Fibroblast of lung (primary cell): ENCODE measurements around the gene PPM1E. TPM values are rescaled to one million over a fixed set of nuclear protein-coding genes. Genes with fewer than 3 reads are reported as not detected.
"Not testable (repeated sequence)": the region's sequence is repeated elsewhere in the genome, so short reads cannot be mapped to it uniquely, and the experiment has no call there.

Source experiments
- DNase-seq, 2 donors: peaks; one replicate each; pipeline versions ENCODE4 v3.0.0 to v3.0.0-alpha.2; 2010; ENCODE audit warnings: low read depth in 2 of 2
- H2AFZ ChIP-seq: 2 replicates; pipeline ENCODE4 v1.5.1; 2012; ENCODE audit warnings: low read length, control low read depth, inconsistent platforms
- H3K27ac ChIP-seq: 2 replicates; pipeline ENCODE4 v1.5.1; 2011; ENCODE audit warnings: low read length, control low read depth; ENCODE audit not compliant: insufficient read depth
- H3K27me3 ChIP-seq: 2 replicates; pipeline ENCODE4 v1.5.1; 2011; ENCODE audit warnings: mild to moderate bottlenecking, low read length; ENCODE audit not compliant: control insufficient read depth, insufficient read depth
- H3K36me3 ChIP-seq: 2 replicates; pipeline ENCODE4 v1.5.1; 2011; ENCODE audit warnings: low read length; ENCODE audit not compliant: control insufficient read depth, insufficient read depth
- H3K4me1 ChIP-seq: 2 replicates; pipeline ENCODE4 v1.5.1; 2011; ENCODE audit warnings: low read length; ENCODE audit not compliant: control insufficient read depth, insufficient read depth; ENCODE audit errors: extremely low read depth
- H3K4me2 ChIP-seq: 2 replicates; pipeline ENCODE4 v1.5.1; 2011; ENCODE audit warnings: low read length, control low read depth; ENCODE audit not compliant: insufficient read depth; ENCODE audit errors: extremely low read depth
- H3K4me3 ChIP-seq, 4 experiments: fragments of 200-600 bp in 1 of 4; sonication (generic) in 1 of 4; replicated peaks in 1 of 4; 2 replicates each; pipeline ENCODE4 v1.5.1; 2011 to 2016; ENCODE audit warnings: low read length in 4 of 4, low read depth in 3 of 4, mild to moderate bottlenecking in 3 of 4, control low read depth in 2 of 4, inconsistent platforms in 1 of 4, mixed read lengths in 1 of 4; ENCODE audit not compliant: insufficient read depth in 1 of 4; ENCODE audit errors: control extremely low read depth in 1 of 4
- H3K79me2 ChIP-seq: 2 replicates; pipeline ENCODE4 v1.5.1; 2012; ENCODE audit warnings: mild to moderate bottlenecking, low read length, inconsistent platforms; ENCODE audit not compliant: control insufficient read depth, insufficient read depth
- H3K9ac ChIP-seq: 2 replicates; pipeline ENCODE4 v1.5.1; 2011; ENCODE audit warnings: mild to moderate bottlenecking, low read length, control low read depth; ENCODE audit not compliant: insufficient read depth
- H3K9me3 ChIP-seq: 2 replicates; pipeline ENCODE4 v1.5.1; 2012; ENCODE audit warnings: low read depth, low read length; ENCODE audit not compliant: control insufficient read depth, insufficient read depth
- H4K20me1 ChIP-seq: 2 replicates; pipeline ENCODE4 v1.5.1; 2011; ENCODE audit warnings: low read length; ENCODE audit not compliant: control insufficient read depth, insufficient read depth; ENCODE audit errors: extremely low read depth
- EZH2 ChIP-seq: IDR thresholded peaks from 2 replicates; pipeline ENCODE4 v1.5.1; 2012; ENCODE audit warnings: low read length, control low read depth, mild to moderate bottlenecking; ENCODE audit errors: missing control alignments
- polyA plus RNA-seq, 2 donors: library from polyadenylated mRNA; depleted of rRNA in 1 of 2; stranded (reverse) in 1 of 2; unstranded in 1 of 2; fragments of >200 nt; gene quantifications; 2 replicates each; pipeline ENCODE4 v1.2.1, GENCODE V29; 2011 to 2012; ENCODE audit warnings: missing spikeins in 1 of 2
- total RNA-seq: library from RNA; depleted of rRNA; stranded (reverse); fragments of >200 nt; gene quantifications from 2 replicates; pipeline ENCODE4 v1.2.1, GENCODE V29; 2014
- TF ChIP-seq, protein P1 (sequence below), 2 donors: IDR thresholded peaks in 1 of 2; conservative IDR thresholded peaks in 1 of 2; 1 replicate in 1 of 2; 2 replicates in 1 of 2; pipeline ENCODE4 v1.5.1; 2011 to 2012; ENCODE audit warnings: low read length in 2 of 2, control low read depth in 1 of 2, inconsistent platforms in 1 of 2, low read depth in 1 of 2, mild to moderate bottlenecking in 1 of 2

The PPM1E gene
- total and polyA plus RNA-seq, 2 donors (not counting 1 experiment from before 2014, with no cell fraction given), result 0.02 to 0.50 TPM

DNA sequence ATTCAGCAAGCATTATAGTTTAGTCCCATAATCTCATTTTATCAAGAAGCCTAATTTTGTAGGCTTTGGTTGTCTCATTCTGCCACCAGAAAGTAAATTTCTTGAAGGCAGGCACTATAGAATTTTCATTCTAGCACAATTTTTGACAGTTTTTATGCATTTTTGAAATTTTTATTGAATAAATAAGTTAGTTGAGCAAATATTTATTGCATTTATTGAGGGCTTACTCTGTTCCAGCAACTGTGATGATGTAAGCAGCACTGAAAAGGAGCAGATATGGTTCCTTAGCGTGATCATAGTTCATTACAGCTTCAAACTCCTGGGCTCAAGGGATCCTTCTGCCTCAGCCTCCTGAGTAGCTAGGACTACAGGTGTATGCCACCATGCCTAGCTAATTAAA is 34.2 kb downstream of the PPM1E start:
- Histone ChIP-seq H3K27ac (no peak overlapping the region), H3K4me3 (no peak overlapping the region), H3K9me3 (no peaks in the 10 kb centered on the region), H3K4me2 (no peak overlapping the region), H3K36me3 (no peaks in the 10 kb centered on the region), H3K4me1 (no peaks in the 10 kb centered on the region), H3K9ac (no peak overlapping the region), H4K20me1 (no peaks in the 10 kb centered on the region), H2AFZ (no peak overlapping the region), H3K79me2 (no peaks in the 10 kb centered on the region), H3K27me3 (no peaks in the 10 kb centered on the region)
- DNase-seq, result no peak
- TF ChIP-seq EZH2, result no peak
- TF ChIP-seq, protein P1, sequence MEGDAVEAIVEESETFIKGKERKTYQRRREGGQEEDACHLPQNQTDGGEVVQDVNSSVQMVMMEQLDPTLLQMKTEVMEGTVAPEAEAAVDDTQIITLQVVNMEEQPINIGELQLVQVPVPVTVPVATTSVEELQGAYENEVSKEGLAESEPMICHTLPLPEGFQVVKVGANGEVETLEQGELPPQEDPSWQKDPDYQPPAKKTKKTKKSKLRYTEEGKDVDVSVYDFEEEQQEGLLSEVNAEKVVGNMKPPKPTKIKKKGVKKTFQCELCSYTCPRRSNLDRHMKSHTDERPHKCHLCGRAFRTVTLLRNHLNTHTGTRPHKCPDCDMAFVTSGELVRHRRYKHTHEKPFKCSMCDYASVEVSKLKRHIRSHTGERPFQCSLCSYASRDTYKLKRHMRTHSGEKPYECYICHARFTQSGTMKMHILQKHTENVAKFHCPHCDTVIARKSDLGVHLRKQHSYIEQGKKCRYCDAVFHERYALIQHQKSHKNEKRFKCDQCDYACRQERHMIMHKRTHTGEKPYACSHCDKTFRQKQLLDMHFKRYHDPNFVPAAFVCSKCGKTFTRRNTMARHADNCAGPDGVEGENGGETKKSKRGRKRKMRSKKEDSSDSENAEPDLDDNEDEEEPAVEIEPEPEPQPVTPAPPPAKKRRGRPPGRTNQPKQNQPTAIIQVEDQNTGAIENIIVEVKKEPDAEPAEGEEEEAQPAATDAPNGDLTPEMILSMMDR (conservative IDR thresholded peaks at IDR 0.05 in 1 of 2, IDR thresholded peaks at IDR 0.05 in 1 of 2; ENCODE audit: low read depth in 1 of 2, low read length in 2 of 2), result no peak

DNA sequence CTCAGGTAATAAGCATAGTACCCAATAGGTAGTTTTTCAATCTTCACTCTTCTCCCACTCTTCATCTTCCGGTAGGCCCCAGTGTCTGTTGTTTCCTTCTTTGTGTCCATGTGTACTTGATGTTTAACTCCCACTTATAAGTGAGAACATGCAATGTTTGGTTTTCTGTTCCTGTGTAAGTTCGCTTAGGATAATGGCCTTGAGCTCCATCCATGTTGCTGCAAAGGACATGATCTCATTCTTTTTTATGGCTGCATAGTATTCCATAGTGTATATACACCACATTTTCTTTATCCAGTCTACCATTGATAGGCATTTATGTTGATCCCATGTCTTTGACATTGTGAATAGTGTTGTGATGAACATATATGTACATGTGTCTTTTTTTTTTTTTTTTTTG is 38.9 kb downstream of the PPM1E start:
- not testable (repeated sequence) for DNase-seq, H3K79me2 ChIP-seq, H3K4me2 ChIP-seq, H3K27me3 ChIP-seq, H3K27ac ChIP-seq, H2AFZ ChIP-seq, H3K36me3 ChIP-seq, H3K4me3 ChIP-seq, H4K20me1 ChIP-seq, H3K9ac ChIP-seq, H3K4me1 ChIP-seq, H3K9me3 ChIP-seq

DNA sequence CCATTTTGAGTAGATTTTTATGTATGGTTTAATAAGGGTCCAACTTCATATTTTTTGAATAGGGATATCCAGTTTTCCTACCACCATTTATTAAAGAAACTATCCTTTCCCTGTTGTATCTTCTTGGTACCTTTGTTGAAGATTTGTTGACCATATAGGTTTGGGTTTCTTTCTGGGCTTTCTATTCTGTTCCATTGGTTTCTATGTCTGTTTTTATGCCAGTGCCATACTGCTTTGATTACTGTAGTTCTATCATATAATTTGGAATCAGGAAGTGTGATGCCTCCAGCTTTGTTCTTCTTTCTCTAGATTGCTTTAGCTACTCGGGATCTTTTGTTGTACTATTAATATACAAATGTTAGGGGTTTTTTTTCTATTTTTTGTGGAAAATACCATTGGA is 46.5 kb downstream of the PPM1E start:
- H2AFZ ChIP-seq, result no peak overlapping the region
- no peak overlapping the region for H3K9ac ChIP-seq
- no peaks in the 10 kb centered on the region for H3K4me1 ChIP-seq
- H3K36me3 ChIP-seq, result no peaks in the 10 kb centered on the region
- no peak for DNase-seq
- no peak overlapping the region for H3K4me2 ChIP-seq
- H4K20me1 ChIP-seq, result no peaks in the 10 kb centered on the region
- no peaks in the 10 kb centered on the region for H3K9me3 ChIP-seq
- no peak overlapping the region for H3K27ac ChIP-seq
- no peaks in the 10 kb centered on the region for H3K79me2 ChIP-seq
- TF ChIP-seq EZH2, result no peak
- H3K4me3 ChIP-seq, result no peak overlapping the region
- H3K27me3 ChIP-seq, result no peaks in the 10 kb centered on the region

DNA sequence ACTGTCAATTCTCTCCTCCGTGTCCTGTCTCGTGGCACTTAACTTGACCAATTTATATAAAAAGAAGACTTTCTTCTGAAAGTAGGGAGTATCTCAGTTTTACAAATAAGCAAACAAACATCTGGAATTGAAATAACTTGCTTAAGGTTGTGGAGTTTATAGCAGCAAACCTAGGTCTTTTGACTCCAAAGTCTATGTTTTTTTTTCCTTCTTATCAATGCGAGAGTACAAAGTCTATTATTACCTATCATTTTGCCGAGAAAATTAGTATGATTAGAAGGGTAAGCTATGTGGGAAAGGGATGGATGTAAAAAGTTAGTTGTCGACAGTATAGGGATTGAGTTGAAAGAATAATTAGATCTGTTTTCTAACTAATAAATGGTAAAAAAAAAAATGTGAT is 50.4 kb downstream of the PPM1E start:
- Histone ChIP-seq H3K9me3 (no peaks in the 10 kb centered on the region), H3K4me3 (no peak overlapping the region), H3K27ac (no peak overlapping the region), H3K27me3 (no peaks in the 10 kb centered on the region), H3K4me2 (no peak overlapping the region), H2AFZ (no peak overlapping the region), H3K36me3 (no peaks in the 10 kb centered on the region), H3K4me1 (no peaks in the 10 kb centered on the region), H3K79me2 (no peaks in the 10 kb centered on the region), H3K9ac (no peak overlapping the region), H4K20me1 (no peaks in the 10 kb centered on the region)
- no peak for TF ChIP-seq EZH2
- TF ChIP-seq, protein P1 (conservative IDR thresholded peaks at IDR 0.05 in 1 of 2, IDR thresholded peaks at IDR 0.05 in 1 of 2; ENCODE audit: low read depth in 1 of 2, low read length in 2 of 2), result no peak
- DNase-seq, result no peak
